ENCODE data around the gene LMX1A. TPM values are rescaled to one million over a fixed set of nuclear protein-coding genes. Genes with fewer than 3 reads are reported as not detected.

Gene LMX1A
- total RNA-seq, 1 experiment from 2014 or later = not detected

- Mint-ChIP-seq H3K27me3 (ENCODE audit: insufficient read depth, unreplicated experiment) (peaks cover 22% of the 10 kb centered on the region), H3K4me1 (ENCODE audit: insufficient read depth, unreplicated experiment) (peaks cover 19% of the 10 kb centered on the region), H3K4me3 (ENCODE audit: unreplicated experiment) (no peak overlapping the region), H3K36me3 (ENCODE audit: insufficient read depth, unreplicated experiment) (no peaks in the 10 kb centered on the region), H3K27ac (ENCODE audit: low read depth, unreplicated experiment) (peak overlapping the region; percentile 5), H3K9me3 (ENCODE audit: unreplicated experiment) (no peaks in the 10 kb centered on the region)
- ChIA-PET POLR2A (interaction anchor here (0.6 to 3.3 kb wide), 6 partner anchors 10 to 646 kb away, joined by 3 to 13 read pairs (median 4); partner anchors contain the start of gene ALDH9A1), CTCF (interaction anchor here (0.6 to 6.7 kb wide), 20 partner anchors 8 to 519 kb away, joined by 3 to 162 read pairs (median 4); partner anchors contain the start of gene ALDH9A1)
- no peak for TF ChIP-seq CTCF (IDR thresholded peaks at IDR 0.05; ENCODE audit: unreplicated experiment)
- intact Hi-C loops (cut with micrococcal nuclease) = no loop called here
- no TSS peak for BruUV-seq (replicated peaks)
- DNase-seq (ENCODE audit: unreplicated experiment) = peak; percentile 95
Observed at GRCh38 chr1:165383067-165383466, 26.6 kb upstream of the LMX1A start.

- BruUV-seq (replicated peaks) = no TSS peak
- H3K4me3 Mint-ChIP-seq (ENCODE audit: unreplicated experiment) = no peak overlapping the region
- no peak for TF ChIP-seq CTCF (IDR thresholded peaks at IDR 0.05; ENCODE audit: unreplicated experiment)
- peaks cover 10% of the 10 kb centered on the region for H3K27me3 Mint-ChIP-seq (ENCODE audit: insufficient read depth, unreplicated experiment)
- H3K9me3 Mint-ChIP-seq (ENCODE audit: unreplicated experiment) = no peaks in the 10 kb centered on the region
- H3K36me3 Mint-ChIP-seq (ENCODE audit: insufficient read depth, unreplicated experiment) = no peaks in the 10 kb centered on the region
- intact Hi-C loops (cut with micrococcal nuclease) = no loop called here
- DNase-seq (ENCODE audit: unreplicated experiment) = peak; percentile 35
- ChIA-PET CTCF (interaction anchor here (0.6 to 6.7 kb wide), 15 partner anchors 12 to 1909 kb away, joined by 3 to 162 read pairs (median 7); partner anchors contain the start of gene ALDH9A1), POLR2A (interaction anchor here (3.3 kb wide), 1 partner anchor 17 kb away, joined by 13 read pairs; no protein-coding TSS in a partner anchor)
- H3K4me1 Mint-ChIP-seq (ENCODE audit: insufficient read depth, unreplicated experiment) = peaks cover 21% of the 10 kb centered on the region
- H3K27ac Mint-ChIP-seq (ENCODE audit: low read depth, unreplicated experiment) = no peak overlapping the region
Observed at GRCh38 chr1:165381745-165382505, 25.4 kb upstream of the LMX1A start.

- ChIA-PET POLR2A (interaction anchor here (0.6 to 2.9 kb wide), 3 partner anchors 12 to 393 kb away, joined by 3 to 17 read pairs (median 6); no protein-coding TSS in a partner anchor), CTCF (interaction anchor here (0.6 to 4.2 kb wide), 13 partner anchors 10 to 452 kb away, joined by 3 to 85 read pairs (median 4); no protein-coding TSS in a partner anchor)
- Mint-ChIP-seq H3K27me3 (ENCODE audit: insufficient read depth, unreplicated experiment) (peaks cover 12% of the 10 kb centered on the region), H3K4me3 (ENCODE audit: unreplicated experiment) (peak overlapping the region; percentile 63), H3K4me1 (ENCODE audit: insufficient read depth, unreplicated experiment) (peaks cover 20% of the 10 kb centered on the region), H3K36me3 (ENCODE audit: insufficient read depth, unreplicated experiment) (no peaks in the 10 kb centered on the region), H3K9me3 (ENCODE audit: unreplicated experiment) (no peaks in the 10 kb centered on the region), H3K27ac (ENCODE audit: low read depth, unreplicated experiment) (peak overlapping the region; percentile 71)
- TF ChIP-seq CTCF (IDR thresholded peaks at IDR 0.05; ENCODE audit: unreplicated experiment) = no peak
- BruUV-seq (replicated peaks) = no TSS peak
- DNase-seq (ENCODE audit: unreplicated experiment) = no peak
- intact Hi-C loops (cut with micrococcal nuclease) = no loop called here
Observed at GRCh38 chr1:165376811-165377311, 20.3 kb upstream of the LMX1A start.
